Panc1 (cell line): ENCODE measurements around the gene TP53BP2. TPM values are rescaled to one million over a fixed set of nuclear protein-coding genes. Genes with fewer than 3 reads are reported as not detected.

Experiments used
- ATAC-seq: fragments of 200-7000 bp; cut with Tn5 transposase; 2 replicates; pipeline ENCODE4 v1.9.1; 2020; ENCODE audit warnings: mild to moderate bottlenecking, moderate library complexity
- BruUV-seq: library from RNA; stranded (reverse); fragments of 400-500 nt; replicated peaks from 2 replicates; lab custom pipeline; 2021; lab: Mats Ljungman, UMichigan
- CTCF ChIA-PET: fragments of 300-600 bp; sonication (Branson Sonifier 250); formaldehyde crosslinking; loops from one replicate; lab custom pipeline; 2022; ENCODE audit warnings: antibody characterized with exemption; lab: Charles Lee
- POLR2A ChIA-PET: fragments of 300-600 bp; sonication (Branson Sonifier 250); formaldehyde crosslinking; loops from one replicate; lab custom pipeline; 2022; ENCODE audit warnings: antibody characterized with exemption; lab: Charles Lee
- DNase-seq: peaks from one replicate; pipeline ENCODE4 v3.0.0-alpha.2; 2010; ENCODE audit warnings: low read depth, low spot score
- H3K27ac ChIP-seq: 2 replicates; pipeline ENCODE4 v1.5.1; 2011; ENCODE audit warnings: mild to moderate bottlenecking, low read length, inconsistent platforms
- H3K27me3 ChIP-seq: fragments of 200-500 bp; sonication (Bioruptor generic); 2 replicates; pipeline ENCODE4 v1.6.0; 2014; ENCODE audit warnings: low read length, inconsistent platforms; ENCODE audit not compliant: control insufficient read depth, insufficient read depth
- H3K36me3 ChIP-seq: fragments of 200-500 bp; sonication (Bioruptor generic); 2 replicates; pipeline ENCODE4 v1.5.1; 2014; ENCODE audit warnings: inconsistent platforms, mild to moderate bottlenecking, low read length, moderate library complexity; ENCODE audit not compliant: control insufficient read depth, insufficient read depth
- H3K4me1 ChIP-seq: 2 replicates; pipeline ENCODE4 v1.5.1; 2011; ENCODE audit warnings: inconsistent platforms, mild to moderate bottlenecking, low read length, moderate library complexity; ENCODE audit not compliant: control insufficient read depth, insufficient read depth
- H3K4me3 ChIP-seq, 2 experiments: 2 replicates each; pipeline ENCODE4 v1.5.1; 2011 to 2012; ENCODE audit warnings: low read depth in 2 of 2, low read length in 2 of 2, mild to moderate bottlenecking in 2 of 2, inconsistent platforms in 1 of 2, moderate library complexity in 1 of 2
- H3K9me3 ChIP-seq: fragments of 200-500 bp; sonication (Bioruptor generic); 2 replicates; pipeline ENCODE4 v1.5.1; 2014; ENCODE audit warnings: low read depth, mild to moderate bottlenecking, inconsistent platforms, low read length, moderate library complexity; ENCODE audit not compliant: control insufficient read depth, insufficient read depth
- POLR2AphosphoS5 ChIP-seq: IDR thresholded peaks from 2 replicates; pipeline ENCODE4 v1.6.1; 2012; ENCODE audit warnings: mild to moderate bottlenecking, low read depth, low read length, moderate library complexity
- SIN3A ChIP-seq: IDR thresholded peaks from 2 replicates; pipeline ENCODE4 v1.6.1; 2012; ENCODE audit warnings: low read depth, mild to moderate bottlenecking, low read length, moderate library complexity, borderline replicate concordance; ENCODE audit not compliant: insufficient read depth
- TCF7L2 ChIP-seq: IDR thresholded peaks from 2 replicates; pipeline ENCODE4 v1.6.1; 2011; ENCODE audit warnings: mild to moderate bottlenecking, low read depth, low read length, inconsistent platforms
- in situ Hi-C: cut with HindIII; loops from 2 replicates; pipeline ENCODE4 v1.10.0; 2016; ENCODE audit warnings: low sequenced_read_pairs, low pct_unique_long_range_greater_than_20kb
- intact Hi-C: fragments of 100-400 bp; cut with micrococcal nuclease; formaldehyde crosslinking; loops from one replicate; pipeline ENCODE4 v1.10.0; 2022; ENCODE audit not compliant: unreplicated experiment
- total RNA-seq: library from RNA; stranded (reverse); gene quantifications from one replicate; pipeline ENCODE4 v1.2.1, GENCODE V29; 2021; ENCODE audit not compliant: unreplicated experiment
- TF ChIP-seq, protein P1 (sequence below): fragments of 450-650 bp; IDR thresholded peaks from 2 replicates; pipeline ENCODE4 v1.5.1; 2017; ENCODE audit warnings: mild to moderate bottlenecking
- TF ChIP-seq, protein P2 (sequence below), 2 experiments: IDR thresholded peaks; 2 replicates each; pipeline ENCODE4 v1.6.1; 2011 to 2012; ENCODE audit warnings: low read depth in 2 of 2, control low read depth in 1 of 2, low read length in 1 of 2, mild to moderate bottlenecking in 1 of 2, moderate library complexity in 1 of 2; ENCODE audit not compliant: insufficient read depth in 1 of 2

TP53BP2 gene
- total RNA-seq, 1 experiment from 2014 or later = 51.4 TPM

DNA sequence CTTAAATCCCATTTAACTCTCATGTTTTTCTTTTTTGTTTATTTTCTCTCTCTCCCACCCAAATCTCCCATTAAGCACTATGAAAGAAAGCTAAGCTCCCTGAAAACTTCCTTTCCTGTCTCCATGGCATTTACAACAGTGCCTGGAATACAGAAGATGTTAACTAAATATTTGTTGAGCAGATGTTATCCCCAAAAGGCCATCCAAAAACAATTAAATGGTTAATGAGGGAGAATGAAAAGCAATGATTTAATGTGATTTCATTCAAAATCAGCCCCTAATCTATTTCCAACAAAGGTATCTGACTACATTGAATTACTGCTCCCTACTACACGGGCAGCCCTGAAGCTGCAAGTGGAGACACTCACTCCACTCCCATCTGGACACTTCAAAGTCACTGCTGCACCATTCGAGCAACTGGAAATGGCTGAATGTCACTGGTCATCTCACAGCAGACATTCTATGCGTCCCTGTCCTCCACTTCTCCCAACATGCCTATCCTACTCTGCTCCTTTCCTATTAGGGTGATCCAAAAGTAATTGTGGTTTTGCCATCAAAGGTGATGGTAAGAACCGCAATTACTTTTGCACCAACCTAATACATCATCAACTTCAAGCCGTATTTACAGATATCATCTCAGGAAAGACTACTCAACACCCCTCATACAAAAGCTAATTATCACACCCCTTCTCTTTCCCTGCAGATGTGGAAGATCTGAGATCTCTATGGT is 7.5 kb downstream of the TP53BP2 start:
- BruUV-seq = no TSS peak
- peaks cover 58% of the 10 kb centered on the region for H3K4me1 ChIP-seq
- TF ChIP-seq, protein P1, sequence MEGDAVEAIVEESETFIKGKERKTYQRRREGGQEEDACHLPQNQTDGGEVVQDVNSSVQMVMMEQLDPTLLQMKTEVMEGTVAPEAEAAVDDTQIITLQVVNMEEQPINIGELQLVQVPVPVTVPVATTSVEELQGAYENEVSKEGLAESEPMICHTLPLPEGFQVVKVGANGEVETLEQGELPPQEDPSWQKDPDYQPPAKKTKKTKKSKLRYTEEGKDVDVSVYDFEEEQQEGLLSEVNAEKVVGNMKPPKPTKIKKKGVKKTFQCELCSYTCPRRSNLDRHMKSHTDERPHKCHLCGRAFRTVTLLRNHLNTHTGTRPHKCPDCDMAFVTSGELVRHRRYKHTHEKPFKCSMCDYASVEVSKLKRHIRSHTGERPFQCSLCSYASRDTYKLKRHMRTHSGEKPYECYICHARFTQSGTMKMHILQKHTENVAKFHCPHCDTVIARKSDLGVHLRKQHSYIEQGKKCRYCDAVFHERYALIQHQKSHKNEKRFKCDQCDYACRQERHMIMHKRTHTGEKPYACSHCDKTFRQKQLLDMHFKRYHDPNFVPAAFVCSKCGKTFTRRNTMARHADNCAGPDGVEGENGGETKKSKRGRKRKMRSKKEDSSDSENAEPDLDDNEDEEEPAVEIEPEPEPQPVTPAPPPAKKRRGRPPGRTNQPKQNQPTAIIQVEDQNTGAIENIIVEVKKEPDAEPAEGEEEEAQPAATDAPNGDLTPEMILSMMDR = no peak
- TF ChIP-seq, protein P2, sequence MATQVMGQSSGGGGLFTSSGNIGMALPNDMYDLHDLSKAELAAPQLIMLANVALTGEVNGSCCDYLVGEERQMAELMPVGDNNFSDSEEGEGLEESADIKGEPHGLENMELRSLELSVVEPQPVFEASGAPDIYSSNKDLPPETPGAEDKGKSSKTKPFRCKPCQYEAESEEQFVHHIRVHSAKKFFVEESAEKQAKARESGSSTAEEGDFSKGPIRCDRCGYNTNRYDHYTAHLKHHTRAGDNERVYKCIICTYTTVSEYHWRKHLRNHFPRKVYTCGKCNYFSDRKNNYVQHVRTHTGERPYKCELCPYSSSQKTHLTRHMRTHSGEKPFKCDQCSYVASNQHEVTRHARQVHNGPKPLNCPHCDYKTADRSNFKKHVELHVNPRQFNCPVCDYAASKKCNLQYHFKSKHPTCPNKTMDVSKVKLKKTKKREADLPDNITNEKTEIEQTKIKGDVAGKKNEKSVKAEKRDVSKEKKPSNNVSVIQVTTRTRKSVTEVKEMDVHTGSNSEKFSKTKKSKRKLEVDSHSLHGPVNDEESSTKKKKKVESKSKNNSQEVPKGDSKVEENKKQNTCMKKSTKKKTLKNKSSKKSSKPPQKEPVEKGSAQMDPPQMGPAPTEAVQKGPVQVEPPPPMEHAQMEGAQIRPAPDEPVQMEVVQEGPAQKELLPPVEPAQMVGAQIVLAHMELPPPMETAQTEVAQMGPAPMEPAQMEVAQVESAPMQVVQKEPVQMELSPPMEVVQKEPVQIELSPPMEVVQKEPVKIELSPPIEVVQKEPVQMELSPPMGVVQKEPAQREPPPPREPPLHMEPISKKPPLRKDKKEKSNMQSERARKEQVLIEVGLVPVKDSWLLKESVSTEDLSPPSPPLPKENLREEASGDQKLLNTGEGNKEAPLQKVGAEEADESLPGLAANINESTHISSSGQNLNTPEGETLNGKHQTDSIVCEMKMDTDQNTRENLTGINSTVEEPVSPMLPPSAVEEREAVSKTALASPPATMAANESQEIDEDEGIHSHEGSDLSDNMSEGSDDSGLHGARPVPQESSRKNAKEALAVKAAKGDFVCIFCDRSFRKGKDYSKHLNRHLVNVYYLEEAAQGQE (IDR thresholded peaks at IDR 0.05; ENCODE audit: insufficient read depth in 1 of 2, low read depth in 2 of 2, low read length in 1 of 2) = no peak
- TF ChIP-seq TCF7L2 = no peak
- TF ChIP-seq POLR2AphosphoS5 = no peak
- no peak for TF ChIP-seq SIN3A
- in situ Hi-C loops = no loop called here
- intact Hi-C loops = no loop called here
- H3K9me3 ChIP-seq = no peaks in the 10 kb centered on the region
- ChIA-PET POLR2A (no interaction called here), CTCF (no interaction called here)
- DNase-seq (no peak), ATAC-seq (no peak)
- H3K36me3 ChIP-seq = no peaks in the 10 kb centered on the region
- no peaks in the 10 kb centered on the region for H3K27me3 ChIP-seq
- H3K27ac ChIP-seq = no peak overlapping the region
- H3K4me3 ChIP-seq = no peak overlapping the region

DNA sequence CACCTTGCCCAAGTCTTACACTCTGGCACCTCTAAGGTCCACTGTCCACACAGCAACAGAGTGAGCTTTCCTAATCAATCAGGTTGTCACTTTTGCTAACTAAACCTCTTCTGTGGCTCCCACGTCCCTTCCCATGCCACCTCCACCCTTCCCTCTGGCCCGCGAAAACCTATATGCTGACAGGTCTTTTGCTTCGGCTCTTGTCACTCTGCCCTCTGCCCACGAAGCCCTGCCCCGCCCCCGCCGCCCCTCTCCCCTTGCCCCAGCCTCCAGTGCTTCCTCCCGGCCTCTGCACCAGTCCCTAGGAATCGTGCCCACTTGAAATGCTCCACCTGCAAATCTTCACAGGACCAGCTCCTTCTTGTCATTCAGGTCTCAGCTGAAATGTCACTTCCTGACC is 8.1 kb downstream of the TP53BP2 start:
- TF ChIP-seq, protein P2 (IDR thresholded peaks at IDR 0.05; ENCODE audit: insufficient read depth in 1 of 2, low read depth in 2 of 2, low read length in 1 of 2) = no peak
- TF ChIP-seq SIN3A = no peak
- TF ChIP-seq, protein P1 = no peak
- no peak for TF ChIP-seq TCF7L2
- no peak for TF ChIP-seq POLR2AphosphoS5
- no TSS peak for BruUV-seq
- ATAC-seq (no peak; the same call in 1 of the 2 replicates), DNase-seq (no peak)
- CTCF ChIA-PET = no interaction called here
- intact Hi-C loops = no loop called here
- H3K36me3 ChIP-seq = no peaks in the 10 kb centered on the region
- H3K27ac ChIP-seq = no peak overlapping the region
- peaks cover 63% of the 10 kb centered on the region for H3K4me1 ChIP-seq
- H3K9me3 ChIP-seq = no peaks in the 10 kb centered on the region
- no peak overlapping the region for H3K4me3 ChIP-seq
- in situ Hi-C loops = no loop called here
- POLR2A ChIA-PET = interaction anchor here (0.6 kb wide), 1 partner anchor 67 kb away, joined by 3 read pairs; no protein-coding TSS in a partner anchor
- H3K27me3 ChIP-seq = no peaks in the 10 kb centered on the region
